Astrocyte (in vitro differentiated cells and primary cell): ENCODE measurements around the gene LZTS2. TPM values are rescaled to one million over a fixed set of nuclear protein-coding genes. Genes with fewer than 3 reads are reported as not detected.

ENCODE experiments used
- DNase-seq: peaks from one replicate; pipeline ENCODE4 v3.0.0-alpha.2; 2010; ENCODE audit warnings: low read depth
- FAIRE-seq: peaks from 2 replicates; lab custom pipeline; 2011; peaks lifted over from hg19 to GRCh38; lab: Jason Lieb, UNC
- H2AFZ ChIP-seq: 2 replicates; pipeline ENCODE4 v1.6.0; 2012; ENCODE audit warnings: low read depth, low read length, inconsistent platforms
- H3K27ac ChIP-seq: 2 replicates; pipeline ENCODE4 v1.5.1; 2011; ENCODE audit warnings: low read depth, low read length, inconsistent platforms
- H3K27me3 ChIP-seq: 2 replicates; pipeline ENCODE4 v1.6.0; 2011; ENCODE audit warnings: low read length, inconsistent platforms; ENCODE audit not compliant: insufficient read depth
- H3K36me3 ChIP-seq: 2 replicates; pipeline ENCODE4 v1.5.1; 2011; ENCODE audit warnings: low read length, inconsistent platforms; ENCODE audit not compliant: insufficient read depth
- H3K4me1 ChIP-seq: 2 replicates; pipeline ENCODE4 v1.5.1; 2011; ENCODE audit warnings: low read length, inconsistent platforms; ENCODE audit not compliant: insufficient read depth
- H3K4me2 ChIP-seq: 2 replicates; pipeline ENCODE4 v1.6.0; 2012; ENCODE audit warnings: low read length, inconsistent platforms
- H3K4me3 ChIP-seq: 2 replicates; pipeline ENCODE4 v1.5.1; 2011; ENCODE audit warnings: low read depth, mild to moderate bottlenecking, low read length, inconsistent platforms; ENCODE audit not compliant: insufficient read depth
- H3K79me2 ChIP-seq: 2 replicates; pipeline ENCODE4 v1.6.0; 2012; ENCODE audit warnings: mild to moderate bottlenecking, low read length, inconsistent platforms; ENCODE audit not compliant: insufficient read depth
- H3K9ac ChIP-seq: 2 replicates; pipeline ENCODE4 v1.6.0; 2012; ENCODE audit warnings: mild to moderate bottlenecking, low read length, inconsistent platforms
- H3K9me3 ChIP-seq: 2 replicates; pipeline ENCODE4 v1.5.1; 2012; ENCODE audit warnings: low read depth, mild to moderate bottlenecking, low read length, inconsistent platforms; ENCODE audit not compliant: insufficient read depth
- H4K20me1 ChIP-seq: 2 replicates; pipeline ENCODE4 v1.6.0; 2012; ENCODE audit warnings: low read length, inconsistent platforms; ENCODE audit not compliant: insufficient read depth
- H3K27ac Mint-ChIP-seq: one replicate; pipeline ENCODE4 v1.8.0; 2021; ENCODE audit warnings: mild to moderate bottlenecking, mixed read lengths; ENCODE audit not compliant: unreplicated experiment
- H3K27me3 Mint-ChIP-seq: one replicate; pipeline ENCODE4 v1.8.0; 2021; ENCODE audit warnings: low read depth, mixed read lengths; ENCODE audit not compliant: unreplicated experiment
- H3K36me3 Mint-ChIP-seq: one replicate; pipeline ENCODE4 v1.8.0; 2021; ENCODE audit warnings: low read depth, mixed read lengths; ENCODE audit not compliant: unreplicated experiment
- H3K4me1 Mint-ChIP-seq: one replicate; pipeline ENCODE4 v1.8.0; 2021; ENCODE audit warnings: low read depth, mixed read lengths; ENCODE audit not compliant: unreplicated experiment
- H3K4me3 Mint-ChIP-seq: one replicate; pipeline ENCODE4 v1.8.0; 2021; ENCODE audit warnings: mild to moderate bottlenecking, moderate library complexity, mixed read lengths; ENCODE audit not compliant: unreplicated experiment
- H3K9me3 Mint-ChIP-seq: one replicate; pipeline ENCODE4 v1.8.0; 2021; ENCODE audit warnings: mild to moderate bottlenecking, mixed read lengths; ENCODE audit not compliant: unreplicated experiment
- CTCF ChIP-seq: IDR thresholded peaks from 2 replicates; pipeline ENCODE4 v1.5.1; 2011; ENCODE audit warnings: low read depth, mild to moderate bottlenecking, inconsistent platforms, low read length, moderate library complexity; ENCODE audit not compliant: insufficient read depth
- EZH2 ChIP-seq: IDR thresholded peaks from 2 replicates; pipeline ENCODE4 v1.6.1; 2012; ENCODE audit warnings: mild to moderate bottlenecking, low read length, inconsistent platforms; ENCODE audit not compliant: insufficient read depth
- total RNA-seq: library from RNA; stranded (reverse); gene quantifications from 2 replicates; pipeline ENCODE4 v1.2.1, GENCODE V29; 2021

Gene LZTS2
- total RNA-seq, 1 donor from 2014 or later, result 69.9 TPM

- peaks cover 21% of the 10 kb centered on the region for H3K36me3 Mint-ChIP-seq
- Histone ChIP-seq H3K79me2 (no peaks in the 10 kb centered on the region), H3K27ac (peak overlapping the region; percentile 91), H3K4me1 (peaks cover 22% of the 10 kb centered on the region), H3K4me2 (peak overlapping the region; percentile 90), H3K36me3 (peaks cover 28% of the 10 kb centered on the region), H3K27me3 (no peaks in the 10 kb centered on the region), H3K9me3 (no peaks in the 10 kb centered on the region), H3K4me3 (peak overlapping the region; percentile 72), H4K20me1 (peaks cover 39% of the 10 kb centered on the region), H3K9ac (peak overlapping the region; percentile 90), H2AFZ (no peak overlapping the region)
- no peaks in the 10 kb centered on the region for H3K9me3 Mint-ChIP-seq
- peak overlapping the region; percentile 99 for H3K27ac Mint-ChIP-seq
- FAIRE-seq (no peak), DNase-seq (no peak)
- TF ChIP-seq CTCF (no peak), EZH2 (no peak)
- peak overlapping the region; percentile 87 for H3K4me3 Mint-ChIP-seq
- peaks cover 12% of the 10 kb centered on the region for H3K27me3 Mint-ChIP-seq
- peaks cover 16% of the 10 kb centered on the region for H3K4me1 Mint-ChIP-seq
These were observed 42.5 kb downstream of the LZTS2 start for GRCh38 chr10:101042118-101042517.

GRCh38 chr10:101042667-101043362, 43.2 kb downstream of the LZTS2 start:
- H3K27ac ChIP-seq, result peak overlapping the region; percentile 91
- H3K4me2 ChIP-seq, result peak overlapping the region; percentile 90
- peak overlapping the region; percentile 92 for H2AFZ ChIP-seq
- Mint-ChIP-seq H3K4me1 (peaks cover 16% of the 10 kb centered on the region), H3K4me3 (peak overlapping the region; percentile 87), H3K27ac (peak overlapping the region; percentile 99), H3K9me3 (no peaks in the 10 kb centered on the region), H3K36me3 (peaks cover 16% of the 10 kb centered on the region), H3K27me3 (peaks cover 19% of the 10 kb centered on the region)
- H3K9me3 ChIP-seq, result no peaks in the 10 kb centered on the region
- H3K79me2 ChIP-seq, result no peaks in the 10 kb centered on the region
- H3K36me3 ChIP-seq, result peaks cover 21% of the 10 kb centered on the region
- peak; percentile 90 for DNase-seq
- FAIRE-seq, result peak; percentile 13
- peaks cover 28% of the 10 kb centered on the region for H3K4me1 ChIP-seq
- H3K27me3 ChIP-seq, result no peaks in the 10 kb centered on the region
- H3K4me3 ChIP-seq, result peak overlapping the region; percentile 72
- peaks cover 32% of the 10 kb centered on the region for H4K20me1 ChIP-seq
- H3K9ac ChIP-seq, result peak overlapping the region; percentile 90
- TF ChIP-seq CTCF, result no peak
- no peak for TF ChIP-seq EZH2

- peaks cover 11% of the 10 kb centered on the region for H3K36me3 Mint-ChIP-seq
- peak overlapping the region; percentile 72 for H3K4me3 ChIP-seq
- H3K36me3 ChIP-seq, result peaks cover 16% of the 10 kb centered on the region
- H3K4me3 Mint-ChIP-seq, result peak overlapping the region; percentile 87
- peak overlapping the region; percentile 99 for H3K27ac Mint-ChIP-seq
- DNase-seq (no peak), FAIRE-seq (no peak)
- H3K9me3 ChIP-seq, result no peaks in the 10 kb centered on the region
- no peaks in the 10 kb centered on the region for H3K9me3 Mint-ChIP-seq
- peak overlapping the region; percentile 90 for H3K9ac ChIP-seq
- peak overlapping the region; percentile 90 for H3K4me2 ChIP-seq
- peaks cover 24% of the 10 kb centered on the region for H3K27me3 Mint-ChIP-seq
- H3K4me1 Mint-ChIP-seq, result peaks cover 16% of the 10 kb centered on the region
- peaks cover 26% of the 10 kb centered on the region for H4K20me1 ChIP-seq
- H2AFZ ChIP-seq, result peak overlapping the region; percentile 92
- no peaks in the 10 kb centered on the region for H3K79me2 ChIP-seq
- peak overlapping the region; percentile 91 for H3K27ac ChIP-seq
- H3K4me1 ChIP-seq, result peaks cover 33% of the 10 kb centered on the region
- H3K27me3 ChIP-seq, result peaks cover 2% of the 10 kb centered on the region
- TF ChIP-seq CTCF (no peak), EZH2 (no peak)
These were observed 43.7 kb downstream of the LZTS2 start for GRCh38 chr10:101043363-101043707.
